Activated B cell treated with CpG ODN at 0.5 μM for 24 hours (primary cell): ENCODE results near the gene AGBL1. TPM values are rescaled to one million over a fixed set of nuclear protein-coding genes. Genes with fewer than 3 reads are reported as not detected.

Experiments used
- ATAC-seq: fragments of 200-7000 bp; cut with Tn5 transposase; one replicate; pipeline ENCODE4 v1.10.0; 2021; ENCODE audit warnings: low read depth, mild to moderate bottlenecking, moderate library complexity
- CTCF ChIA-PET: fragments of 350-600 bp; sonication (Branson Sonifier 250); formaldehyde crosslinking; loops from one replicate; lab custom pipeline; 2021; ENCODE audit warnings: antibody characterized with exemption; lab: Charles Lee
- POLR2A ChIA-PET: fragments of 350-600 bp; sonication (Branson Sonifier 250); formaldehyde crosslinking; loops from one replicate; lab custom pipeline; 2021; ENCODE audit warnings: antibody characterized with exemption; lab: Charles Lee
- DNase-seq: peaks from one replicate; pipeline ENCODE4 v3.0.0; 2022
- H3K27ac Mint-ChIP-seq: one replicate; pipeline ENCODE4 v1.8.0; 2020; ENCODE audit warnings: mixed read lengths
- H3K27me3 Mint-ChIP-seq: one replicate; pipeline ENCODE4 v1.8.0; 2021; ENCODE audit warnings: mixed read lengths
- H3K36me3 Mint-ChIP-seq: one replicate; pipeline ENCODE4 v1.8.0; 2021; ENCODE audit warnings: low read depth, mixed read lengths
- H3K4me1 Mint-ChIP-seq: one replicate; pipeline ENCODE4 v1.8.0; 2021; ENCODE audit warnings: mixed read lengths
- H3K4me3 Mint-ChIP-seq: one replicate; pipeline ENCODE4 v1.8.0; 2020; ENCODE audit warnings: mild to moderate bottlenecking, mixed read lengths
- H3K9me3 Mint-ChIP-seq: one replicate; pipeline ENCODE4 v1.8.0; 2020; ENCODE audit warnings: mixed read lengths
- intact Hi-C: fragments of 100-400 bp; cut with micrococcal nuclease; formaldehyde crosslinking; loops from one replicate; pipeline ENCODE4 v1.15.1; 2024
- total RNA-seq: library from RNA; stranded (reverse); gene quantifications from 2 replicates; pipeline ENCODE4 v1.2.3, GENCODE V29; 2022
- TF ChIP-seq, protein P1 (sequence below): fragments of 200-600 bp; IDR thresholded peaks from one replicate; pipeline ENCODE4 v1.8.0; 2022; ENCODE audit warnings: antibody characterized with exemption, mild to moderate bottlenecking

AGBL1 gene
- total RNA-seq, 1 donor from 2014 or later: not detected

DNA sequence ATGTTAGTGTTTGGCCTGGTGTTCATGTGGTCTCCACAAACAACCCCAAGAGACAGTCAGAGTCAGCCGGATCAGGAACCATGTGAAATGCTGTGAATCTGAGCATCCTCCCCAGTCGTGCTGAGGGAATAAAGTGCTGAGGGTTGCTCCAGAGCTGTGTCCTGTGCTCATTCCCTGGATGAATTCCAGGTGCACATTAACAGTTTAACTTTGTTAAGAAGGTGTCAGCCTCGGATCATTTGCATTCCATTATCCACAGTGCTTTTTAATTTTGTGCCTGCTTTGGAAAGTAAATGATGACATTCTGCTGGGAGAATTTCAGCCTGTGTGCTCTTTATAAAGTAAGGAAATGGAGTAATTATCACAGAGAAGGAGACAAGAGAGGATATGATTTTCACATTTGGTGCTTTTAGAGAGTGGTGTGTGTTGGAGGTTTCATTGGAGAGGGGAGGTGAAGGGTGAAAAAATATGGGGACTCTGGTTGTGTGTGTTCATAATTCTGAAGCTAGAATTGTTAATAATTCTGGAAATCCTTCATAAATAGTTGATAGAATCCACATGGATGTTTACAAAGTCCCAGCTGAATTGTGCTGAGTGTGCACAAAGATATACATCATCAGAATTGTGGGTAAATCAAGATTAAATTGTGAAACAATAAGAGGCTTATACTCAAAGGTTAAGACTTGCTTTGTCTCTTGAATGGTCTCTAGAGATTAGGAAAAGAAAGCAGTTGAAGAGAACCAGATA is 621.4 kb downstream of the AGBL1 start:
- Mint-ChIP-seq H3K4me1 (no peaks in the 10 kb centered on the region), H3K36me3 (no peaks in the 10 kb centered on the region), H3K27me3 (no peaks in the 10 kb centered on the region), H3K4me3 (no peak overlapping the region), H3K27ac (no peak overlapping the region), H3K9me3 (peaks cover 6% of the 10 kb centered on the region)
- DNase-seq (no peak), ATAC-seq (no peak)
- TF ChIP-seq, protein P1, sequence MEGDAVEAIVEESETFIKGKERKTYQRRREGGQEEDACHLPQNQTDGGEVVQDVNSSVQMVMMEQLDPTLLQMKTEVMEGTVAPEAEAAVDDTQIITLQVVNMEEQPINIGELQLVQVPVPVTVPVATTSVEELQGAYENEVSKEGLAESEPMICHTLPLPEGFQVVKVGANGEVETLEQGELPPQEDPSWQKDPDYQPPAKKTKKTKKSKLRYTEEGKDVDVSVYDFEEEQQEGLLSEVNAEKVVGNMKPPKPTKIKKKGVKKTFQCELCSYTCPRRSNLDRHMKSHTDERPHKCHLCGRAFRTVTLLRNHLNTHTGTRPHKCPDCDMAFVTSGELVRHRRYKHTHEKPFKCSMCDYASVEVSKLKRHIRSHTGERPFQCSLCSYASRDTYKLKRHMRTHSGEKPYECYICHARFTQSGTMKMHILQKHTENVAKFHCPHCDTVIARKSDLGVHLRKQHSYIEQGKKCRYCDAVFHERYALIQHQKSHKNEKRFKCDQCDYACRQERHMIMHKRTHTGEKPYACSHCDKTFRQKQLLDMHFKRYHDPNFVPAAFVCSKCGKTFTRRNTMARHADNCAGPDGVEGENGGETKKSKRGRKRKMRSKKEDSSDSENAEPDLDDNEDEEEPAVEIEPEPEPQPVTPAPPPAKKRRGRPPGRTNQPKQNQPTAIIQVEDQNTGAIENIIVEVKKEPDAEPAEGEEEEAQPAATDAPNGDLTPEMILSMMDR: no peak
- CTCF ChIA-PET: no interaction called here
- POLR2A ChIA-PET: no interaction called here
- intact Hi-C loops: no loop called here

GRCh38 chr15:86701611-86701963 is 621.9 kb downstream of the AGBL1 start:
- ATAC-seq (no peak), DNase-seq (no peak)
- H3K4me3 Mint-ChIP-seq: no peak overlapping the region
- peaks cover 6% of the 10 kb centered on the region for H3K9me3 Mint-ChIP-seq
- H3K27ac Mint-ChIP-seq: no peak overlapping the region
- H3K4me1 Mint-ChIP-seq: no peaks in the 10 kb centered on the region
- TF ChIP-seq, protein P1: no peak
- intact Hi-C loops: no loop called here
- ChIA-PET CTCF (no interaction called here), POLR2A (no interaction called here)
- H3K27me3 Mint-ChIP-seq: no peaks in the 10 kb centered on the region
- no peaks in the 10 kb centered on the region for H3K36me3 Mint-ChIP-seq

GRCh38 chr15:86706813-86707212 is 627.1 kb downstream of the AGBL1 start:
- Mint-ChIP-seq H3K27ac (no peak overlapping the region), H3K36me3 (no peaks in the 10 kb centered on the region), H3K4me3 (no peak overlapping the region), H3K4me1 (no peaks in the 10 kb centered on the region), H3K27me3 (no peaks in the 10 kb centered on the region), H3K9me3 (peaks cover 9% of the 10 kb centered on the region)
- TF ChIP-seq, protein P1: no peak
- ChIA-PET CTCF (no interaction called here), POLR2A (no interaction called here)
- intact Hi-C loops: no loop called here
- no peak for DNase-seq
- ATAC-seq: no peak

GRCh38 chr15:86711476-86711875 is 631.8 kb downstream of the AGBL1 start:
- TF ChIP-seq, protein P1: no peak
- H3K4me1 Mint-ChIP-seq: no peaks in the 10 kb centered on the region
- peaks cover 6% of the 10 kb centered on the region for H3K9me3 Mint-ChIP-seq
- H3K36me3 Mint-ChIP-seq: no peaks in the 10 kb centered on the region
- CTCF ChIA-PET: no interaction called here
- no peak overlapping the region for H3K27ac Mint-ChIP-seq
- ATAC-seq: no peak
- no peak overlapping the region for H3K4me3 Mint-ChIP-seq
- POLR2A ChIA-PET: no interaction called here
- intact Hi-C loops: no loop called here
- H3K27me3 Mint-ChIP-seq: no peaks in the 10 kb centered on the region
- no peak for DNase-seq

GRCh38 chr15:86714241-86714640 is 634.6 kb downstream of the AGBL1 start:
- H3K27ac Mint-ChIP-seq: no peak overlapping the region
- POLR2A ChIA-PET: no interaction called here
- CTCF ChIA-PET: no interaction called here
- DNase-seq (no peak), ATAC-seq (no peak)
- H3K4me3 Mint-ChIP-seq: no peak overlapping the region
- H3K4me1 Mint-ChIP-seq: no peaks in the 10 kb centered on the region
- no peaks in the 10 kb centered on the region for H3K36me3 Mint-ChIP-seq
- H3K27me3 Mint-ChIP-seq: no peaks in the 10 kb centered on the region
- no peaks in the 10 kb centered on the region for H3K9me3 Mint-ChIP-seq
- intact Hi-C loops: no loop called here
- TF ChIP-seq, protein P1: no peak
